Parathyroid adenoma (tissue), 2 donors: ENCODE measurements around the gene GLIPR2.
"Not testable (repeated sequence)": the region's sequence is repeated elsewhere in the genome, so short reads cannot be mapped to it uniquely, and the experiment has no call there.

Experiments used
- H2AFZ ChIP-seq: fragments of 300-600 bp; sonication (generic); one replicate; pipeline ENCODE4 v1.7.0; 2017; ENCODE audit warnings: antibody characterized with exemption, mild to moderate bottlenecking
- H3K27ac ChIP-seq: fragments of 300-600 bp; sonication (generic); one replicate; pipeline ENCODE4 v1.7.0; 2017
- H3K27me3 ChIP-seq: fragments of 300-600 bp; sonication (generic); one replicate; pipeline ENCODE4 v1.7.0; 2017; ENCODE audit warnings: low read length; ENCODE audit not compliant: control insufficient read depth, insufficient read depth
- H3K36me3 ChIP-seq: fragments of 300-600 bp; sonication (generic); one replicate; pipeline ENCODE4 v1.7.0; 2017; ENCODE audit warnings: low read length; ENCODE audit not compliant: control insufficient read depth, insufficient read depth
- H3K4me1 ChIP-seq: fragments of 300-600 bp; sonication (generic); one replicate; pipeline ENCODE4 v1.7.0; 2017; ENCODE audit warnings: control low read depth
- H3K4me2 ChIP-seq: fragments of 300-600 bp; sonication (generic); one replicate; pipeline ENCODE4 v1.7.0; 2017; ENCODE audit warnings: low read length
- H3K4me3 ChIP-seq: fragments of 300-600 bp; sonication (generic); one replicate; pipeline ENCODE4 v1.7.0; 2017; ENCODE audit warnings: low read depth, low read length
- H3K79me2 ChIP-seq: fragments of 300-600 bp; sonication (generic); one replicate; pipeline ENCODE4 v1.7.0; 2017; ENCODE audit warnings: control low read depth
- H3K9ac ChIP-seq: fragments of 300-600 bp; sonication (generic); one replicate; pipeline ENCODE4 v1.7.0; 2017; ENCODE audit warnings: mild to moderate bottlenecking
- H3K9me3 ChIP-seq: fragments of 300-600 bp; sonication (generic); one replicate; pipeline ENCODE4 v1.7.0; 2017; ENCODE audit warnings: low read length; ENCODE audit not compliant: control insufficient read depth
- CTCF ChIP-seq: fragments of 300-600 bp; sonication (generic); IDR thresholded peaks from one replicate; pipeline ENCODE4 v1.7.0; 2017; ENCODE audit warnings: antibody characterized with exemption, mild to moderate bottlenecking
- donor health status: primary hyperparathyroidism.

The GLIPR2 gene

GRCh38 chr9:36129139-36129538, 7.4 kb upstream of the GLIPR2 start:
- no peaks in the 10 kb centered on the region for H3K79me2 ChIP-seq
- no peaks in the 10 kb centered on the region for H3K4me1 ChIP-seq
- H3K27me3 ChIP-seq, result no peaks in the 10 kb centered on the region
- H2AFZ ChIP-seq, result no peak overlapping the region
- no peak overlapping the region for H3K27ac ChIP-seq
- H3K9me3 ChIP-seq, result no peaks in the 10 kb centered on the region
- no peak overlapping the region for H3K9ac ChIP-seq
- no peak overlapping the region for H3K4me3 ChIP-seq
- H3K36me3 ChIP-seq, result no peaks in the 10 kb centered on the region
- H3K4me2 ChIP-seq, result no peak overlapping the region
- no peak for TF ChIP-seq CTCF

GRCh38 chr9:36131666-36132065, 4.9 kb upstream of the GLIPR2 start:
- H3K9ac ChIP-seq, H3K36me3 ChIP-seq, H3K4me2 ChIP-seq, H3K4me3 ChIP-seq, H3K27me3 ChIP-seq, H3K9me3 ChIP-seq, H3K27ac ChIP-seq, H3K79me2 ChIP-seq, H3K4me1 ChIP-seq, H2AFZ ChIP-seq: not testable (repeated sequence)

GRCh38 chr9:36132086-36132485, 4.4 kb upstream of the GLIPR2 start:
- Histone ChIP-seq H3K79me2 (no peaks in the 10 kb centered on the region), H2AFZ (no peak overlapping the region), H3K4me1 (no peaks in the 10 kb centered on the region), H3K9ac (no peak overlapping the region), H3K4me2 (no peak overlapping the region), H3K27ac (no peak overlapping the region), H3K4me3 (no peak overlapping the region), H3K36me3 (no peaks in the 10 kb centered on the region), H3K9me3 (no peaks in the 10 kb centered on the region), H3K27me3 (no peaks in the 10 kb centered on the region)
- no peak for TF ChIP-seq CTCF

- no peak overlapping the region for H3K4me2 ChIP-seq
- H3K4me1 ChIP-seq, result no peaks in the 10 kb centered on the region
- no peaks in the 10 kb centered on the region for H3K9me3 ChIP-seq
- no peaks in the 10 kb centered on the region for H3K27me3 ChIP-seq
- no peak overlapping the region for H2AFZ ChIP-seq
- no peaks in the 10 kb centered on the region for H3K79me2 ChIP-seq
- TF ChIP-seq CTCF, result no peak
- no peak overlapping the region for H3K4me3 ChIP-seq
- no peaks in the 10 kb centered on the region for H3K36me3 ChIP-seq
- no peak overlapping the region for H3K9ac ChIP-seq
- H3K27ac ChIP-seq, result no peak overlapping the region
Observed at GRCh38 chr9:36134761-36135505, 1.6 kb upstream of the GLIPR2 start.

- H3K27ac ChIP-seq, result no peak overlapping the region
- H3K27me3 ChIP-seq, result no peaks in the 10 kb centered on the region
- no peaks in the 10 kb centered on the region for H3K79me2 ChIP-seq
- H3K9me3 ChIP-seq, result no peaks in the 10 kb centered on the region
- H3K4me1 ChIP-seq, result no peaks in the 10 kb centered on the region
- no peaks in the 10 kb centered on the region for H3K36me3 ChIP-seq
- peak overlapping the region; percentile 79 for H2AFZ ChIP-seq
- H3K9ac ChIP-seq, result no peak overlapping the region
- H3K4me2 ChIP-seq, result peak overlapping the region; percentile 93
- H3K4me3 ChIP-seq, result no peak overlapping the region
- TF ChIP-seq CTCF, result no peak
Observed at GRCh38 chr9:36135741-36136271, 727 bp upstream of the GLIPR2 start.
